Left ventricle myocardium superior (tissue), 1 donor: ENCODE measurements around the gene ACKR3. TPM values are rescaled to one million over a fixed set of nuclear protein-coding genes. Genes with fewer than 3 reads are reported as not detected.

Source experiments
- ATAC-seq: fragments of 200-7000 bp; cut with Tn5 transposase; one replicate; pipeline ENCODE4 v1.9.1; 2020; ENCODE audit warnings: mild to moderate bottlenecking, moderate library complexity
- DNase-seq: peaks from one replicate; pipeline ENCODE4 v3.0.0-alpha.2; 2020
- intact Hi-C: fragments of 100-400 bp; cut with micrococcal nuclease; formaldehyde crosslinking; loops from one replicate; pipeline ENCODE4 v1.11.0; 2022
- total RNA-seq: library from RNA; stranded (reverse); fragmentation: NEBNext Ultra II Directional; extraction: Animal tissue kit (Norgen Biotek cat#: 25700); gene quantifications from one replicate; pipeline ENCODE4 v1.2.1, GENCODE V29; 2021
- donor health status: DM: no; HTN: yes; CAD: no; lungs with severe emphysema.

ACKR3 gene
- total RNA-seq, 1 donor from 2014 or later: 25.4 TPM

DNA sequence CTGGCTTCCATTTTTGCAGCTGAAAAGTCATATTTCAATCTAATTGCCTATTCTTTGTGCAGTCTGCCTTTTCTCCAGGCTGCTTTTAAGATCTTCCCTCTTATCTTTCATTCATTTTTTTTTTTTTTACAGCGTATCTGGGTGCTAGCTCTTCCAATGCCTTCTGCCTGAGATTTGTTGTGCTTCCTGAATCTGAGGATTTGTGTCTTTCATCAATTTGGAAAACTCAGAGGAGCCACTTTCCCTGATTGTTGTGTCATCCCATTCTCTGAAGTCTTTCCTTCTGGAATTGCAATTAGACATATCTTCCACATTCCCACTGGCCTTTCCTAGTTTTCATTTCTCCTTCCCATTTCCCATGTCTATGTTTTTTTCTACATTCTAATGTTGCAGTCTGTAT is 21.9 kb upstream of the ACKR3 start:
- intact Hi-C loops: no loop called here
- no peak for ATAC-seq
- DNase-seq: no peak

DNA sequence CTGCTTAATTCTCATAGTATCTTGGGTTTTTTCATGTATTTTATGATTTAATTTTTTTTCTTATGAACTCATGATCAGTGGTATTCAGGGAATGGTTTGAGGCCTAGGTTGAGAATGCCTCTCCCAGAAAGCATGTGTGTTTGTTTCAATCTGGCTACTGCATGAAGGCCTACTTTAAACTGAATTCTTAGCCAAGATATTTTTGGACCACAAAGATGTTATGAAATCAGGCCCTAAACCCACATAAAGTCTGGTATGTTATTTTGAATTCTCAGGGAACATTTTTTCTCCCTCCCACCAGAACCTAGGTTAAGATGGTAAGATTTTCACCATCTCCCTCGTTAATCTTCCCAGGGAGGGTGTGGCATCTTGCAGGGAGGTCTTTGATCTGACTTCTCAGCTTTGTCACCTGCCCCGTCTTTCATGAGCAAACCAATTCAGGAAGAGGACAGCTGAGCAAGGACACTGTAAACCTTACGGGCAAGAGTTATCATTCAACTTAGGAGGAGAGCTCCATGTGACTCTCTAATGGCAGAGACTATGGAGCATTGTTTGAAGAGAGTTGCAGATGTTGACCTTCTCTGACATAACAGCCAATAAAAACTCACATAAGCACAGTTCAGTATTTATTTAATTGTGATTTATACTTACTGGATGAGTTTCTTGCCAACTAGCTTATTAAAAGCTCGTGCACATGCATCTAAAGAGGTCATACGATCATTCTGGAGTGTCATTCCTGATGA is 21.3 kb upstream of the ACKR3 start:
- ATAC-seq (no peak), DNase-seq (no peak)
- intact Hi-C loops: no loop called here

DNA sequence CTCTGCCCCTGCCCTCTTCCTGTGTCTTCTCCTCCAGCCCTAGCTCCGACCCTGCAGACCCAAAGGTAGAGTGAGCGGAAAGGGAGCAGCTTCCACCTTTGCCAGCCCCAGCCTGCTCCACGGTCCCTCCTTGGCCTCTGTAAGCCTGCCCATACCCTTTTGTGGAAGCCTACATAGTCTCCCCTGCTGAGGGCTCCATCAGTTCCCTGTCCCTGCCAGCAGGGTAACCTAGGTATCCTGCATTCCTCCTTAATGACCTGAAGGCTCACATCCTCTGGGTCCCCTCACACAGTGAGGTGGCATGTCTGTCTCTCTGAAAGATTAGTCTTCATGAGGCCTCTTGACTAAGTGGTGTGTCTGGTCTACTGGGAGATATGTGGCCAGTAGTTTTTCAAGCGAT is 20.5 kb upstream of the ACKR3 start:
- no peak for DNase-seq
- no peak for ATAC-seq
- intact Hi-C loops: no loop called here

DNA sequence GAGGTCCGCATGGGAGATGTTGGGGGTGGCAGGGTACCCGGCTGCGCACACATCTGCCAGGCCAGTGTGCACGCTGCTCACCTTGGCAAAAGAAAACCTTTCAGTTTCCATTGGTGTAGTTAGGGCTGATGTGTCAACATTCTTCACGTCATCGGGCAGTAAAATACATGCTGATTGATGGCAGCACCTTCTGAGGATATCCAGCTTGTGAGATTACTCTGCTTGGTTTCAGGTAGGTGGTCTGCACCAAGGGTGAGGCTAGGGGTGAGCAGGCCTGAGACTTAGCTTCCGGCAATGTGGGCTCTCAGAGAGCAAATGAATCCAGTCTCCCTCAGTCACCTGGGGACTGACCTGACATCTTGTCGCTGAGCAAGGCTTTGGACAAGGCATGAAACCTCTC is 19.3 kb upstream of the ACKR3 start:
- ATAC-seq (no peak), DNase-seq (no peak)
- intact Hi-C loops: no loop called here

DNA sequence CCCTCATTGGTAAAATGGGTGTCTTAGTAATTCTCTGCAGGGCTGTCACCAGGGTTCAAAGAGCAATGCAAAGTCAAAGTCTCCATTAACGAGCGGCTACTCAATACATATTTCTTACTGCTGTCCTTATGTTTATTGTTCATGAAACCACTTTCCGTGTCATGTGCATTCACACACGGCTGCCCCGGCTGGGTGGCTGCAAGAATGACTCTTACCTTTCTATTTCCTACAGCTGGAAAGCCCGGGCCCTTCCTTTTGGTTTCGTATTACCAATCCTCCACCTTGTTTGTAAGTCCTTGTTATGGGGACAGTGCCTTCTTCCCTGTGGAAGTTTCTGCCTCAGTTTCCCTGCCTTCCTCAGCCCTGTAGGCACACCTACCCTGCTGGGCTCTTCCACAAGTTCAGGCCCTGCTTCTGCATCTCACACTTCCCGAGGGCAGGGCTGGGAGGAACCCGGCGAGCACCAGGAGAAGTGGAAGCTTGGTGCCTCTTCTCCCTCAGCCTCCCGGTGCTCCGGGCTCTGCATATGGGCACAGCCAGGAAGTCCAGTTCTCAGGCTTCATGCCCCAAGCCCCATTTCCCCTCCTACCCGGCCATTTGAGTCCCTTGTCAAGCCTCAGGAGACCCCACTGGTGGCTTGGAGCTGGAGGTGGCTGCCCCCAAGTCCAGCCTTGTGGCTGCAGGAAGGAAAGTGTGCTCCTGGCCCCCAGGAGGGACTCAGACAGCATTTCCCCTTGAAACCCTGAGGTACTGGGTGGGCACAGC is 18.7 kb upstream of the ACKR3 start:
- intact Hi-C loops: no loop called here
- DNase-seq (no peak), ATAC-seq (no peak)

DNA sequence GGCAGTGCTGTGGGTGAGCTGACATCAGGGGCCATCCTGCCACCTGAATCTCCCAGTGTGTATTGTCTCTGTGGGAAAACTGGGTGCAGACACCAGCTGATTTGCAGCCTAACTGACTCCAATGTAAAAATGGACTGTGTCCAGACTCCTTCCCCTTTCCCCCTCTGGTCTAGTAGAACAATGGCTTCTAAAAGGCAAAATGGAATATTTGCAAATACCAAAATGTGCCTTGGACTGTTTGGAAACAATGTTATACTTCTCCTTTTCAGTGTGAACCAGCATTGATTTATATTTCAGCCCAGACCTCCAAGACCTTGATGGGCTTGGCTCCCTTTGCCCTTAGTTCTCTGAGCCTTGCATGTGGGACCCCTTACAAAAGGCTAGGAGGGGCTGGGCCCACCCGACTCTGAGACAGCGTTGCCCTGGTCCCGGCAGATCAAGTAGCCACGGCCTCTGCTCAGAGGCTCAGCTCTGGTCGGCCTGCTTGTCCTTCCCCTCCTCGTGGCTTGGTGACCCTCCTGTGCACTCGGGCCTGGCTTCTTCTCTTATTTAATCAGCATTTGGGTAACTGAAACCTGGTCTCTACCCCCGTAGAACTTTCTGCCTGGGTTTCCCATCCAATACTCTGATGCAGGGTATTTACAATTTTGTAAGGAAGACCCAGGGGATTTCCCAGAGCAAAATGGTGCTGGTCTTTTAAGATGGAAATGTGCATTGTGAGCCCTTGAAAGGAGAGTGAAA is 18.0 kb upstream of the ACKR3 start:
- intact Hi-C loops: no loop called here
- DNase-seq: no peak
- ATAC-seq: no peak

DNA sequence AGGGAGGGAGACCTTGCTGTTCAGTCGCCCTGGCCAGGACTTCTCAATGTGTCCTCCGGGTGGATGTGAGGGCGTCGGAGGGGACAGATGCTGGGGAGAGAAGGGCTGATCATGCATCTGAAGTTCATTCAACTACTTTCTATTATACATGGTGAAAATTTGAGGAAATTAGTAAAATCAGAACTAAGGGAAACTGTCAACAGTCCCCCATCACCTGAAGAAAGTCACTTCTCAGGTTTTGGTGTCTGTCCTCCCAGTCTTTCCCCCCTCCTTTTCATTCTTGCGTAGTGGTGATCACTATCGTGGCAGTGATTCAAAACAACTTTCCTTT is 17.4 kb upstream of the ACKR3 start:
- intact Hi-C loops: no loop called here
- ATAC-seq: no peak
- DNase-seq: no peak

DNA sequence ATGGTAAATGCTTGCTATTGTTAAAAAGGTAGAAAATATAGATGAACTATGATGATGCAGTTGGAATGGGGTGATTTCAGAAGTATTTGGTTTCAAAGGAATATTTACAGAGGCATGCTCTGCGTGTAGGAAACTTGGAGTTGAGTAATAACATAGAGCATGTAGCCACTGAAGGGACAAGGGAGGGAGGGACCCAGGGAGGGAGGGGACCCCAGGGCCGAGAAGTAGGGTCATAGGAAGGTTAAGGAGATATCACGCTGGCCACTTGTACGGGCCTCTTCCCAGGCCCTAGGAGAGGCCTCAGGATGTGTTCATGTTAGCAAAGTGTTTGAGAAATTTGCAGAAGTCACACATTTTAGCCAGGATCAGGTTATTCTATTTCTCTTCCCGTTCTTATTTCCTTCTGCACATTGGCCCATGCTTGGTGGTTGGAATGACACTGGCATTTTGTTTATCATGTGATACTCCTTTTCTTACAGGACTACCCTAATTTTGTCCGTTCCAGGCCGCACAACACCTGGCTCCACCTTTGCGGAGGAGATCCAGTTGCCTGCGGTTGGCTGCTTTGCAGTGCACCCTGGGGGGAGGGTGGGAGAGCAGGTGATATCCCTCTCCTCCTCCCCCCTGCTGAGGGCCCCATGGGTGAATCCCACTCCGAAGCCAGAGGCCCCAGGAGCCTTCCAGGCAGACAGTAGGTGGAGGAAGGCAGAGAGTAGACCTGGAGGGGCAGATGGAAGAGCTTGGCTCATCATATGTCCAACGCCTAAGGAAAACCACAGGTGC is 16.9 kb upstream of the ACKR3 start:
- ATAC-seq (peak; percentile 70), DNase-seq (no peak)
- intact Hi-C loops: no loop called here

DNA sequence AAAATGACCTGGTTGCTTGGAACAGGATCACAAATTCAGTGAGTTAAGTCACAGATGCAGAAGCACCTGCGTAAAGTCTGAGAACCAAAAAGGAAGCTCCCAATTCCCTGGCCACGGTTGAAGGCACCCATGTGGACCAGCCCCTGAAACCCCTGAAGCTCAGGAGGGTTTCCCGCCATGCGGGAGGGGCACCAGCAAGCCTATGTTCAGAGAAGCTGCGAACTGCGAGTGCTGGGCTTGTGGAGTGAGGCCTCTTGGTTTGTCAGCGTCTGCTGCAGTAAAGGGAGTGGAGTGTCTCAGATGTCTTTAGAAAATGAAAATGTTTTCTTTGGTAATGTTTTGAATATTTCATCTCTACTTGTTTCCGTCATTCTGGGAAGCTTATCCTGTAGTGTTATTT is 16.1 kb upstream of the ACKR3 start:
- intact Hi-C loops: no loop called here
- no peak for ATAC-seq
- no peak for DNase-seq

DNA sequence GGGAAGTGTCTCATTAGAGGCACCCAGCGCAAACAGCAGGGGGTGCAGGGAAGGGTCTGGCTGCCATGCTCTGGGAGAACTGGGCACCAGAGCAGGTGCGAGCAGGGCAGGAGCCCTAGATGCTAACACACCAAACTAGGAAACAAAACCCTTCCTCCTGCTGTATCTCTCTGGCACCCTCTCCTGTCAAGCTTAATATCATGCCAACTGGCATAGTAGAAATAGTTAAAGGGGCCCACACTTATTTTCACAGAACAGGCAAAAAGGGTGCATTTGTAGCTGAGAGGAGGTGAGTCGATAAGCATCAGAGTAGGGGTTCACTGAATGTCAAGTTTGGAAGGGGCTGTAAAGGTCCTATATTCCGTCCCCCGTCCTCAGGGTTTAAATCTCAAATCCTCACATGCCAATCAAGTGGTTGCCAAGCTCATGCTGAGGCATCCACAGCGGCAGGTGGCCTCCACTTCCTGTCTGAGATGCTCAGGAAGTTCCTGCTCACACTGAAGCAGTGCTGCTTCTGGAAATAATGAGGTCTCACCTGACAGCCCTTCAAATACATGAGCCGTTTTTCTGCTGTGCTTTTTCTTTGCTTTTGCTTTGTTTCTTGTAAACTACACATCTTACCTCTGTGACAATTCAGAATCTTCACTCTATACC is 14.9 kb upstream of the ACKR3 start:
- no peak for ATAC-seq
- DNase-seq: no peak
- intact Hi-C loops: no loop called here

DNA sequence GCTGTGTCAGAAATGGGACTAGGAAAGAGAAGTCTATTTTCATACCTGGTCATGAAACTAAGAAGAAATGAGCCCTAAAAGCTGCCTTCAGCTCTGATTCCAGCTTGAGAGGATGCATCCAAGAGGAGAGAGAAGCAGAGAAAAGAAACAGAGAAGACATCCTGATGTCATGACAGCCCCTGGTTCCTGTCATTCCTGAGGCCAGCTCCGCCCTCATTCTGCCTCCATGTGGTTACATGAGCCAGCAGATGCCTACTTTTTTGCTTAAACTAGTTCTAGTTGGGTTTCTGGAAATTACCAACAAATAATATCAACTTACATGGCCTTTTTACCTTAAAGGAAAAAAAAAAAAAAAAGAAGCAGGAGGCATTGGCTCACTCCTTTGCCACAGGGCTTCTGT is 14.1 kb upstream of the ACKR3 start:
- intact Hi-C loops: no loop called here
- DNase-seq (no peak), ATAC-seq (no peak)

DNA sequence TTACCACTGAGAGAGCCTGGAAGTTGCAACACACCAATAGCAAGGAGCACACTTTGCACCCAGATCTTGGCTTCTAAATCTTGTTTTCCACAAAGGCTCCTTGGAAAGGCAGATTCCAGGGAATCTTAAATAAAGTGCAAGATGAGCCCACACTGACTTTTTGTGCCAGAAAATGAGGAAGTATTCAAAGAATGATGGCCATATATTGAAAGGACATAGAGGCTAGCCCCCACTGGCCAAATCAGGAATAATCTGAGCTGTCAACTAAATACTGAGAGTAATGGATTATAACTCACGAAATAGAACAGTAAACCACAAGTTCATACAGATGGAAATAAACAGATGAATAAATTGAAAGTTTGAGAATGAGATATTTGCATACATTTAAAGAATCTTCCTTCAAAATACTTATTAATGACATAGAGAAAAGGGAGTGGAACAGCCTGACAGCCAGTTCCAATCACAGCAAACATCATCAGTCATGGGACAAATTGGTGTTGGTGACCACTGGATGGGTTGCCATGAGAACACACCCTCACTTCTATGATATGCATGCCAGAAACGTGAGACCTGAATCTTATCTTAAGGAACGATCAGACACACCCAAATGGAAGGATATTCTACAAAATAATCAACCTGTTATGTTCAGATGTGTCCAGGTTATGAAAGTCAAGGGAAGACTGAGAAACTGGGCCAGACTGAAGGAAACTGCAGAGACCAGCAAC is 12.2 kb upstream of the ACKR3 start:
- DNase-seq: no peak
- ATAC-seq: no peak
- intact Hi-C loops: no loop called here

DNA sequence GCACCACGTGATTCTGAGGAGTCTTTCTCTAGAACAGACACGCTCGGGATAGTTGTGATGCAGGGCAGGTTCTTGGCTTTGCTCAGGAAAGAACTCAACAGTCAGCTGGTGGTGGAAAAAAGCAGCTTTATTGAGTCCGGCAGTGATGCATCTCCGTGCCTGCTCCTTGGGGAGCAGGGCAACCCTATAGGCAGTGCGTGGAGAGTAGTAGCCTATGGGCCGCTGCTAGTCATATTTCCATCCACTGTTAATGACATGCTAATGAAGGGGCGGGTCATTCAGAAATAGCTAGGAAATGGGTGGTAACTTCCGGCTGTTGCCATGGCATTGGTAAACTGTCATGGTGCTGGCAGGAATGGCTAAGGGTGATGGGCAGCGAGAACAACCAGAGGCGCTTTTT is 11.6 kb upstream of the ACKR3 start:
- DNase-seq: no peak
- ATAC-seq: no peak
- intact Hi-C loops: no loop called here

DNA sequence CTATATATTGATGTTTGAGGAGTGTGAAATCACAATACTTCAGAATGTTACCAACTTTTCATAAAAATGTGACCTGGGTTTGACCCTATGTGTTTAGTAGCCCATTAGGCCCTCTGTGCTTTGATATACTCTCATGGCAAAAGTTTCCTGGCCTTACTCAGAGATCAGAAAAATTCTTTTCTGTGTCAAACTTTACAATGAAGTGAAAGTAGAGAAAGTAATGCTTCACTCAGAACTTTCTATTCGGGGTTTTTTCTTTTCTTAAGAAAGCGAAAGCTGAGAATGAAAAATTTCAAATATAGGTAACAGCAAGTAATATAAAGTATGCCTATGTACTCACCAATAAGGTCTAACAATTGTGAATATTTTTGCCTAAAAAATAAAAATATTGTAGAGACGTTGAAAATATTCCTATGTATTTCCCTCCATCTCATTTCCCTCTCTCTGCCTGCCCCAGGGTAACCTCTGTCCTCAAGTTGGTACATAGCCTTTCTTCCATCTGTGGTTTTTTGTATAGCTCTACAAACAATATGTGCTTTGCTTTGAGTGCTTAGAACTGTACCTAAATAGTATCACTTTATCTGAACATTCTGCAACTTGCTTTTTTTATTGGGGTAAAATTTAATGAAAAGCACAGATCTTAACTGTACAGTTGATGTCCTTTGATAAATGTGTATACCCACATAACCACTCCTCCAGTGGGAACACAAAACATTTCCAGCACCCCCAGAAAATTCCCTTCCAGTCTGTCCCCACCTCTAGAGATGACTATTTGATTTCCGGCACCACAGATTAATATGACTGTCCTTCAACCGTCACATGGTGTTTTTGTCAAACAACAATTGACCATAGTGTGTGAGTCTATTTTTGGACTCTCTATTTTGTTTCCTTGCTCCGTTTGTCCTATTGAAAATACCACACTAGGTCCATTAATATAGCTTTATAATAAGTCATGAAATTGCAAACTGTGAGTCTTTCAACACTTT is 10.3 kb upstream of the ACKR3 start:
- ATAC-seq: no peak
- DNase-seq: no peak
- intact Hi-C loops: no loop called here

DNA sequence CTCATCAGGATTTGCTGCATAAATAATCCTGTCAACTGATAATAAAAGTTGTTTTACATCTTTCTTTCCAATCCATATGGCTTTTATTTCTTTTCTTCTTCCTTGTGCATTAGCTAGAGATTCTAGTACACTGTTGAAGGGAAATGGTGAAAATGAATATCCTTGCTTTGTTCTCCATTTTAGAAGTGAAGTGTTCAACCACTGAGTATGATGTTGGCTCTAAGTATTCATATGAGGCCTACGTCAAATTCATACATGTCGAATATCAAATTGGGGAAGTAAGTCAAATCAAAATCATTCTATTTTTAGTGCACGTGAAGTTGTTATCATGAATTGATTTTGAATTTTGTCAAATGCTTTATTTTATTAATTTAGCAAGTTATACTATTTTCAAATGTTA is 7.8 kb upstream of the ACKR3 start:
- intact Hi-C loops: no loop called here
- ATAC-seq (no peak), DNase-seq (no peak)

DNA sequence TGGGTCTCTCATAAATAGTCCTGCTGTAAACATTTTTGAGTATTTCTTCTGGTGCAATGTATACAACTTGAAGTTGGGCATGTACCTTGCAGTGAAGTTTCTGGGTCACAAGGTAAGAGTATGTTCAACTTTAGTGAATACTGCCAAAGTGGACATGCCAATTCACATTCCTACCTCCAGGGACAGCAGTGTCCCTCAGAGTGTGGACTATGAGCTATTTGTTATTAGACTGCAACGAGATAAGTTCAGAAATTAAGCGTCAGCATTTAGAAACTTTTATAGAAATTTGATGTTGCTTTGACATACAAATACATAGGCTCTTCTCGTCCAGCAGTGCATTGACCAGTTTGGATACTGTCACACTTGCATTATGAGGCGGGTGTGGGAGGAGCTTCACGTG is 7.2 kb upstream of the ACKR3 start:
- intact Hi-C loops: no loop called here
- DNase-seq (no peak), ATAC-seq (no peak)

DNA sequence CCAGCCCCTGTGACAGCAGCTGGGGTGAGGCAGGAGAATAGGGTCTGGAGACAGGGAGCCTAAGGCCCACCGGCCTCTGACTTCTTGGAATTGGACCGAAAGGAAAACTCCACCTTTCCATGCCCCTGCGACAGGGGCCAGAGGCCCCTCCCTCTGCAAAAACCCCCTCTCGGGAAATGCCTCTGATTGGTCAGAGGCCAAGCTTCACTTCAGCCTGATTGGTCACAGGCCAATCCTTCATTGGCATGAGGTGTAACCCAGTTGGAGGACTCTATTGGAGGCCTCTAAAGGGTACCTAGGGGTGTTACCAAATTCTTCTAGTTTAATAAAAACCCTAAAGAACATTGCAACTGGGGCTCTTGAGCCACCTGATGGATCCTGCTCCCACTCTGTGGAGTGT is 5.7 kb upstream of the ACKR3 start:
- intact Hi-C loops: no loop called here
- DNase-seq: no peak
- no peak for ATAC-seq

DNA sequence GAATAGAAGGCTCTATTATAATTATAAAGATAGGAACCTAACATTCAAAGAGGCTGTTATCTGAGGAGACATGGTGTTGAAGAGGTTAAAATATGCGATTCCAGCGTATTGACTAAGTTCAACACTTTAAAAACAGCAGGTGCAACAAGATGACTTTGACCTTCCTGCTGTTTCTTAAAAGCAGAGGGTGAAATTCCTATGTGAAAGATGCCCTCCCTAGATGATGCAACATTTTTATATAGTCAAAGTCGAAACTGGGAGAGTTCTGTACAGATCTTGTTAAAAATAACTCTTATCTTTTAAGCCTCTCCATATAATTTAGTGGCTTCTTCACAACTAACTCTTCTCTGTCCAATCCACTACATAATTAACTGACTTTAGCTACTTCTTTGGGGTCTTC is 4.4 kb upstream of the ACKR3 start:
- ATAC-seq: no peak
- no peak for DNase-seq
- intact Hi-C loops: no loop called here
